Measurements from ENCODE around the gene LY9.

LY9 gene

DNA sequence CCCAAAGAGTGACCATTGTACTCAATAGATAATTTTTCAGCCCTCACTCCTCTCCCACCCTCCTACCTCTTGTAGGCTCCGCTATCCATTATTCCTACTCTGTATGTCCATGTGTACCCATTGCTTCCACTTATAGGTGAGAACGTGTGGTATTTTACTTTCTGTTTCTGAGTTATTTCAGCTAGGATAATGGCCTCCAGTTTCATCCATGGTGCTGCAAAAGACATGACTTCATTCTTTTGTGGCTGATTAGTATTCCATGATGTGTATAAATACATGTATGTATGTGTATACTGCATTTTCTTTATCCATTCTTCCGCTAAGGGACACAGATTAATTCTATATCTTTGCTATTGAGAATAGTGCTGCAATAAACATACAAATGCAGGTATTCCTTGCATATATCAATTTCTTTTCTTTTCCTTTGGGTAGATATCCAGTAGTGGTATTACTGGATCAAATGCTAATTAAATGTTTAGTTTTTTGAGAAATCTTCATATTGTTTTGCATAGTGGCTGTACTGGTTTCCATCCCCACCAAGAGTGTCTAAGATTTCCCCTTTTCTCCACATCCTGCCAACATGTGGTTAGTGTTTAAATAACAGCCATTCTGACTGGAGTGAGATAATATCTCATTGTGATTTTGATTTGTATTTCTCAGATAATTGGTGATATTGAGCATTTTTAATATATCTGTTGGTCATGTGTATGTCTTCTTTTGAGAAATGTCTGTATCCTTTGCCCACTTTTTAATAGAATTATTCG, 4.9 kb downstream of the LY9 start:
- DNase-seq (ENCODE audit: low read depth in 2 of 2) = no peak

DNA sequence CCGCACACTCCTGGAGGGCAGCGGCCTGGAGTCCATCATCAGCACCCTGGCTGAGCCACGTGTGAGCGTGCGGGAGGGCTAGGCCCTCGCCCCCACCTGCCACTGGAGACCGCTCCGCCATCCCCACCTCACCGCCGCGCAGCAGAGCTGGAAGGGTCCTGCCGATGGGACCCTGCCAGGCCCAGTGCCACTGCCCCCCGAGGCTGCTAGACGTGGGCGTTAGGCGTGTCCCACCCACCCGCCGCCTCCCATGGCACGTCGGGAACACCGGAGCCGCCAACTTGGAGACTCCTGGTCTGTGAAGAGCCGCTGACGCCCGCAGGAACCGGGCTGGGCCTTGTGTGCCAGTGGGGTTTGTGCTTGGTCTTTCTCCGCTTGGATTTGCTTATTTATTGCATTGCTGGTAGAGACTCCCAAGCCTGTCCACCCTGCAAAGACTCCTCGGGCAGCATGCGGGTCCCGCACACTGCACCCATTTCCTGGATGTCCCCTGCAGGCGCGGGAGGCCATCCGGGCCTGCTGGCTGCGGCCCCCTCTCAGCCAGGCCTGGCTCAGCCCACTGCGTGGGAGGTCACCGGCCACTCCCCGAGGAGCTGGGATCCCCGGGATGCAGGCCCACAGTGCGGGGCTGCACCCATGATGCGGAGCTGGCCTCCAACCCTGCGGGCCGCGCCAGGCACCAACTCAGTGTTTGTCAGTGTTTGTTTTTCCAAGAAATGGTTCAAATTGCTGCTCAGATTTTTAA, 6.0 kb downstream of the LY9 start:
- DNase-seq (ENCODE audit: low read depth in 2 of 2) = no peak

DNA sequence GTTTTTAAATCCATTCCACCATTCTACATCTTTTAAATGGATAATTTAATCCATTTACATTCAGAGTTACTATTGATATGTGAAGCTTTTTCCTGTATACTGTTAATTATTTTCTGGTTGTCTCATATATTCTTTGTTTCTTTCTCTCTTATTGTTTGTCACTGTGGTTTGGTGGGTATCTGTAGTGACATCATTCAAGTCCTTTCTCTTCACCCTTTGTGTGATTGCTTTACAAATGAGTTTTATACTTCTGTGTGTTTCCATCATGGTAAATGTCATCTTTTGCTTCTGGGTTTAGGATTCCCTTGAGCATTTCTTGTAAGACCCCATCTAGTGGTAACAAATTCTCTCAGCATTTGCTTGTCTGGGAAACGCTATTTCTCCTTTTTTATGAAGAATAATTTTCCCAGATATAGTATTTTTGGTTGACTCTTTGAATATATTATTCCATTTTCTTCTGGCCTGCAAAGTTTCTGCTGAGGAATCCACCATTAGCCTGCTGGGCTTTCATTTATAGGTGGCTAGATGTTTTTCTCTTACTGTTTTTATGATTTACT, 10.2 kb downstream of the LY9 start:
- DNase-seq (ENCODE audit: low read depth in 2 of 2) = no peak

DNA sequence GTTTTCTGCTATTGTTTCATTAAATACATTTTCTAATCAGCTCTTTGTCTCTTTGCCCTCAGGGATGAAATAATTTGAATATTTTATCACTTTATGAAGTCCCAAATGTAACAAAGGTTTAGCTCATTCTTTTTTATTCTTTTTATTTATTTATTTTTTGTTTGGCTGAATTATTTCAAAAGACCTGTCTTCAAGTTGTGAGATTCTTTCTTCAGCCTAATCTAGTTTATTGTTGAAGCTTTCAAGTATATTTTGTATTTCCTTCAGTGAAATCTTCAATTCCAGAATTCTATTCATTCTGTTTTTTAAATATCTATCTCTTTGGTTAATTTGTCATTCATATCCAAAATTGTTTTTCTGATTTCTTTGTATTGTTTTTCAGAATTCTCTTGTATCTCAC, 10.8 kb downstream of the LY9 start:
- DNase-seq (ENCODE audit: low read depth in 2 of 2) = no peak

DNA sequence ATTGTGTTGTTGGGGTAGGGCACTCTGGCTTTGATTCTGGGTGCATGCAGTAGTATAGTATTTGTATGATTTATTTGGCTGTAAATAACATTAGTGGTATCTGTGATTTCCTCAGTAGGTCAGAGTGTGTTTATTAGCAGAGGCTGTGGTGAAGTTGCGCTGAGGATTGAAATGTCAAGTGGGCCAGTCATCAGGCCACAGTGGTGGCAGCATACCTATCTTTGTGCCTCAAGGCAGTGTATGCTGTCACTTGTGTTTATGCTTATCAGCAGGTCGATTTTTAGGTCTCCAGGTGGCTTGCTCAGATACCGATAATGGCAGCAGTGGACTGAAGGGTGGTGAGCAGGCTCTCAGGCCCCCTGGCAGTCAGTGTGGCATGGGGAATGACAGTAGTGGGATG, 11.3 kb downstream of the LY9 start:
- DNase-seq (ENCODE audit: low read depth in 2 of 2) = no peak

DNA sequence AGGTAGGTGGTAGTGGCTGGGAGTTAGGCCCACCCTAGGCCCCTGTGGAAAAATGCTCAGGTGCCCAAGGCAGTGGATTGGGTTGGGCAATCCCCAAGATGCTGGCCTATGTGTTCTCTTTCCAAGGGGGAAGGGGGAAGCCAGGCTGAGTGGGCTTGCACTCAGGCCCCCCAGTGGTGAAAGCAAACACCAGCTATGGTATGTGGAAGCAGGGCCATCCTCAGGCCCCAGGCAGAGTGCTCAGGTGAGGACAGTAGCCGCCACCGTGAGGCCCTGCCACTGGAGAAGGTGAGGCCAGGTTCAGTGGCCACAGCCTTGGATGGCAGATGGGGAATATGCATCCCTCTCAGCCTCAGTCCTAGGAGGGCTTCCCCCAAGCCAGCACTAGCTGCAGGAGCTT, 11.8 kb downstream of the LY9 start:
- no peak for DNase-seq (ENCODE audit: low read depth in 2 of 2)

DNA sequence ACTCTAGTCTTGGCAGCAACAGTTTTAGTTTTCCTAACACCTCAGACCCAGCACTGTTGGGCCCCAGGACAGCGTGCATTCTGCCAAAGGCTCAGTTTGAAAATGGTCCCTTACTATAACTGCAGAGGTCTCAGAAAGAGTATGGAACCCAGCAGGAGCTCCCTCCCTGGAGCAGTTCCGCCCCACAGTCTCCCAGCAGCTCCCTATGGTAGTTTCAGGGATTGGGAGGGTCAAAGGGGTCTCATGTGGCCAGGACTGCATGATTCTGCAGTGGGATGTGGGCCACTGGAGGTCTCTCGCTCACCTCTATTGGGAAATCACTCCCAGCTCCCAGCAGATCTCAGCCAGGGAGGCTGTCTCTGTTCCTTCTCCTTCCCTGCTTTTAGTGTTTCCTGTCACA, 12.3 kb downstream of the LY9 start:
- no peak for DNase-seq (ENCODE audit: low read depth in 2 of 2)

DNA sequence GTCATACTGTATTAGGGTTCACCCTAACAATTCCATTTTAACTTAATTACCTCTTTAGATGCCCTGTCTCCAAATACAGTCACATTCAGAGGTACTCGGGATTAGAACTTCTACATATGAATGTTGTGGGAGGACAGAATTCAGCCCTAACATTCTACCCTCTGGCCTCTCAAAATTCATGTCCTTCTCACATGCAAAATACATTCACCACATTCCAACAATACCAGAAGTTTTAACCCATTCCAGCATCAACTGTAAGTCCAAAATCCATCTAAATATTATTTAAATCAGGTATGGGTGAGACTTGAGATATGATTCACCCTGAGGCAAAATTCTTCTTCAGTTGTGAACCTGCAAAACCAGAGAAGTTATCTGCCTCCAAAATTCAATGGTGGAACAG, 14.5 kb downstream of the LY9 start:
- DNase-seq (ENCODE audit: low read depth in 2 of 2) = no peak

DNA sequence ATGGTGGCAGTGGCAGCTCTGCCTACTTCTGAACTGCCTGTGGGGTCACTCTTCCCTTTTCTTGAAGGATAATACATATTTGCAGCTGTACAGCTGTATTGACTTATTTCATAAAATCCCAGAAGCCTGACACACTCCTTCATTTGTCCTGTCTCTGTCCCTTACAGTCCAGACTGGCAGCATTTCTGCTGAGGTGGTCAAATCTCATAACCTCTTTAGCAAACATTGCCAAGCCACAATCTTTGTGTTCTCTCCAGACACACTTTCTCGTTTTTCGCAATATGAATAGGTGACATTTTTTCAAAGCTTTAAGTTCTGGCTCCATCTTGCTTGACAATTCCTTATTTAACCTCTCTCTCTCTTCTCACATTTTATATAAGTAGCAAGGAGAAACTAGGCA, 15.2 kb downstream of the LY9 start:
- no peak for DNase-seq (ENCODE audit: low read depth in 2 of 2)

DNA sequence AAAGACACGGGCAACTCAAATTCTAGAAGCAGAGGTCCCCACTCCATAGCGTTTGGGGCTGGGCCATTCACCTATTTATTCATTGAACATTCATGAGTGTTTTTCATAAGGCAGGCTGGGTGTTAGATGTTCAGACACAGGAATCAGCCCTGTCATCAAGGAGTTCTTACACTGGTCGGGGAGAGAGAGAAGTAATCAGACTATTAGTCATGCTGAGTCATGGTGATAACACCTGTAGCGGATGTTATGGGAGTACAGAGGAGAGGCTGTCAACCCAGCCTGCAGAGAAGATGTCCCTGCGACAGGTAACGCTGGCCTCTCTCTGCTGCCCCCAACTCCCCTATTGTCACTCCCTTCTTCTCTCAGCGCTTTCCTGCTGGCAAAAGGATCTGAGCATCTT, 17.2 kb downstream of the LY9 start:
- no peak for DNase-seq (ENCODE audit: low read depth in 2 of 2)

DNA sequence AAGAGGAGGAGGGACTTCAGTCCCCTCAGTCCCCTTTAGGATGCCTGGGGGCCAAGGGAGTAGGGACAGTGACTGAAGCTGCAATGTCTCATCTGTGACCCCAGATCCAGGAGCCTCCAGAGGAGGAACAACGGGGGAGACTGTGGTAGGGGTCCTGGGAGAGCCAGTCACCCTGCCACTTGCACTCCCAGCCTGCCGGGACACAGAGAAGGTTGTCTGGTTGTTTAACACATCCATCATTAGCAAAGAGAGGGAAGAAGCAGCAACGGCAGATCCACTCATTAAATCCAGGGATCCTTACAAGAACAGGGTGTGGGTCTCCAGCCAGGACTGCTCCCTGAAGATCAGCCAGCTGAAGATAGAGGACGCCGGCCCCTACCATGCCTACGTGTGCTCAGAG, 18.3 kb downstream of the LY9 start:
- DNase-seq (ENCODE audit: low read depth in 2 of 2) = no peak

DNA sequence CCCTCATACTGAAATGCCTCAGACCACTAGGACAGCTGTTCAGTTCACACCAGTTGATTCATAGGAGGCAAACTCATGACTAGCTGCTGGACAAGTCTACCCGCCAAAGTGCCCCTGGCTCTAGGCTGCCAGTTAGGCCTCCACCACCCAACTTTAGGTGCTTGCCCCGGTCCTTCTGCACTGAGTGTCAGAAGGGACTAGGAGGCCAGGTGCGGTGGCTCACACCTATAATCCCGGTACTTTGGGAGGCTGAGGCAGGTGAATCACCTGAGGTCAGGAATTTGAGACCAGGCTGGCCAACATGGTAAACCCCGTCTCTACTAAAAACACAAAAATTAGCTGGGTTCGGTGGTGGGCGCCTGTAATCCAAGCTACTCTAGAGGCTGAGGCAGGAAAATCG, 18.9 kb downstream of the LY9 start:
- no peak for DNase-seq (ENCODE audit: low read depth in 2 of 2)

DNA sequence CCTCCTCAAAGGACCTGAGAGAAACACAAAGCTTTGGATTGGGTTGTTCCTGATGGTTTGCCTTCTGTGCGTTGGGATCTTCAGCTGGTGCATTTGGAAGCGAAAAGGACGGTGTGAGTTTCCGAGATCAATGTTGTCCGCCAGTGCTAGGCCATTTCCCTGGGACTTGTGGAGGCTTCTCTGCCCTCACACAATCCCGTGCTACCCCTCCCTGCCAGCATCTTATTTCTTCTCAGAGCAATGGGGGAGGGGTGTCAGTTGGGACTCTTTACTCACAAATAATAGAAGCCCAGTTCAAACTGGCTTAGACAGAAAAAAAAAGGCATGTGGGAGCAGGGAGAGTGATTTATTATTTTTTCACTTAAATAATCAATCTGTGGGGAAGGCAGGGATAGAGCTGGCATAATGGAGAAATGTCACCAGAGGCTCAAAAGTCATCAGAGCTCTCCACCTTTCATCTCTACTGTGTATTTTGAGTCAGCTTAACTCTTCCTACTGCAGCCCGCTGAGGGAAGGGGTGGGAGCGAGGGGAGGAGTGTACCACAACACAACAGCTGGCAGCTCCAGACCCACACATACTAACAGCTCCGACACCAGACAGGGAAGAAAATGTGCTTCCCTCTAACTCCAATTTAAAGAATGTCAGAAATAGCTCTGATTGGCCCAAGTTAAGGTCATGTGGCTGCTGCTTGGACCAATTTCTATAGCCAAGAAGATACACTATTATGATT, 22.4 kb downstream of the LY9 start:
- no peak for DNase-seq (ENCODE audit: low read depth in 2 of 2)

DNA sequence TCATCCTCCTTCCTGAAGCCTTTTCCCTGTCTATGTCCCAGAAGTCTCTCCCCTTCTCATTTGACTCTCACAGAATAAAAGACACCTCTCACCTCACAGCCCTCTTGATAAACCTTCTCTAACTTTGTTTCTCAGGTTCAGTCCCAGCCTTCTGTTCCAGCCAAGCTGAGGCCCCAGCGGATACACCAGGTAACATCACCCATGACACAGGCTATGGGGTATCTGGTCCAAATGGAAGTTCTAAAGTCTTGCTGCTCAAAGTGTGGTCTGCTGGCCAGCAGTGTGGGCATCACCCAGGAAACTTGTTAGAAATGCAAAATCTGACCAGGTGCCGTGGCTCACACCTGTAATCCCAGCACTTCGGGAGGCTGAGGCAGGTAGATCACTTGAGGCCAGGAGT, 23.2 kb downstream of the LY9 start:
- DNase-seq (ENCODE audit: low read depth in 2 of 2) = no peak

DNA sequence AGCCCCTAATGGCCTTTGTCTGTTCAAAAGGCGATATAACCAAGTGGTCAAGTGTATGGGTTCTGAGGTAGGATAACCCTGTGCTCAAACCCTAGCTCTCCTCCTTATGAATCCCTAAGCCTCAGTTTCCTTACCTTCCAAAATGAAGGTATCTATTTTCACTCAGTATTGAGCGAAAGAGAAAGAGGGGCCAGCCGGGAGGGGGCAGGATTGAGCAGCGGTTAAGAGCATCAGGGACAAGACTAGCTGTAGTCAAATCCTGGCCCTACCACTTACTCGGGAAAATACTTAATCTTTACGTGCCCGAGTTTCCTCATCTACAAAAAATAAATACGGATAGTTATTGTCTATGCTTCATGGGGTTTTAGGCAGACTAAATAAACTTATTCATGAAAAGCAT, 25.7 kb downstream of the LY9 start:
- DNase-seq (ENCODE audit: low read depth in 2 of 2) = no peak

DNA sequence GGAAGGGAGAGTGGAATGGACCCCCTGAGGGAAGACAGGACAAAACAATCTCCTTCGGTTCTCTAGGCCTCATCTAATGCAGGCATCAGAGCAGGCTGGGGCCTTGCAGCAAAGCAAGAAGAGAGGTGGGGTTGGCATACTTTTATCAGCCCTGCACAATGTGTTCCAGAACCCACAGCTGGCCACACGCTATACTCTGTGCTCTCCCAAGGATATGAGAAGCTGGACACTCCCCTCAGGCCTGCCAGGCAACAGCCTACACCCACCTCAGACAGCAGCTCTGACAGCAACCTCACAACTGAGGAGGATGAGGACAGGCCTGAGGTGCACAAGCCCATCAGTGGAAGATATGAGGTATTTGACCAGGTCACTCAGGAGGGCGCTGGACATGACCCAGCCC, 27.3 kb downstream of the LY9 start:
- DNase-seq (ENCODE audit: low read depth in 2 of 2) = no peak

DNA sequence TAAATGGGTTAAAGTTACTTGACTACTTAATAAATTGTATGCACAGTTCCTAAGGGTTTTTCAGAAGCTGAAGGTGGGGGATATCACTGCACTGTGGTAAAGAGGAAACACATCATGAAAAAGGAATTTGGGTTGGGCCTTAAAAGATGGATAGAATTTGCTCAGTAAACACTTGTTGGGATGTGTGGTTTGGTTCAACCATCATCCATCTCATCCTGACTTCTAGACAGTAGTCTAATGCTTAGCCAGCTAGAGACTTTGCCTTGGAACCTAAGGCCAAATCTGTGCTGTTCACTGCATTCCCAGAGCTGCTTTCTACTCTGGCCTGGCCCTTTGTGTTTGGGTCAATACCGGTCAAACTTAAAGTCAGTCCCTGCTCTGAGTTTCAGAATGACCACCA, 30.6 kb downstream of the LY9 start:
- no peak for DNase-seq (ENCODE audit: low read depth in 2 of 2)

DNA sequence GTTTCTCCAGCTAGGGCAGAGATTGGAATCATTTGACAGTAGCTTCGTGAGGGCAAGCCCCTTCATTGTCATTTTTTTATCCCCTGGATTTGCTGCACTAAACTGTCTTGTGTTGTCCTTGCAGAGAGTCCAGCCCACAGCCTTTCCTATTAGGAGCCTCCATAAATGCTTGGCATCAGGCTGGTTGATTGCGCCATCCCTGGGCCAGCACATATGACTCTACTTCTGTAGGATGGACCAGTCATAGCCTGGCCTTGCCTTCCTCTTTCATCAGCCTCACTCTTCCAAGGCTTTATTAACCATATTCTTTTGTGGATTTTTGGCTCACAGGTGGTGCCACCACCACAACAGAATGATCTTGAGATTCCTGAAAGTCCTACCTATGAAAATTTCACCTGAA, 31.4 kb downstream of the LY9 start:
- no peak for DNase-seq (ENCODE audit: low read depth in 2 of 2)

DNA sequence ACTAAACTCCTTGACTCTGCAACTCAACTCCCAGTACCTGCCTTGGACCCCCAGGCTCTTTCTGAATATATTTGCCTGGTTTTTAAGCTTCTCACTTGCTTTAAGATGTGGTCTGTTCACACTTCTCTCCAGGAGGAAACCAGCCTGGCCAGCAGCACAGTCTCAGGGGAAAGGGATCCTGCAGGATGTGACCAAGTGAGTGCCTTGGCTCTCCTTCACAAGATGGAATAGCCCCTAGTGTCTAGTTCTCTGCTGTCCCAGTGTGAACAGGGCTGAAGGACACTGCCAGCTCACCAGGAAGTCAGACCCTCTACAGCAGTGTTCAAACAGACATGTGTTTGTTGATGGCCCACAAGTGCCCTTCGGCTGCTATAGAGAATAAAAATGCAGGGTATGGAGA, 33.8 kb downstream of the LY9 start:
- no peak for DNase-seq (ENCODE audit: low read depth in 2 of 2)

DNA sequence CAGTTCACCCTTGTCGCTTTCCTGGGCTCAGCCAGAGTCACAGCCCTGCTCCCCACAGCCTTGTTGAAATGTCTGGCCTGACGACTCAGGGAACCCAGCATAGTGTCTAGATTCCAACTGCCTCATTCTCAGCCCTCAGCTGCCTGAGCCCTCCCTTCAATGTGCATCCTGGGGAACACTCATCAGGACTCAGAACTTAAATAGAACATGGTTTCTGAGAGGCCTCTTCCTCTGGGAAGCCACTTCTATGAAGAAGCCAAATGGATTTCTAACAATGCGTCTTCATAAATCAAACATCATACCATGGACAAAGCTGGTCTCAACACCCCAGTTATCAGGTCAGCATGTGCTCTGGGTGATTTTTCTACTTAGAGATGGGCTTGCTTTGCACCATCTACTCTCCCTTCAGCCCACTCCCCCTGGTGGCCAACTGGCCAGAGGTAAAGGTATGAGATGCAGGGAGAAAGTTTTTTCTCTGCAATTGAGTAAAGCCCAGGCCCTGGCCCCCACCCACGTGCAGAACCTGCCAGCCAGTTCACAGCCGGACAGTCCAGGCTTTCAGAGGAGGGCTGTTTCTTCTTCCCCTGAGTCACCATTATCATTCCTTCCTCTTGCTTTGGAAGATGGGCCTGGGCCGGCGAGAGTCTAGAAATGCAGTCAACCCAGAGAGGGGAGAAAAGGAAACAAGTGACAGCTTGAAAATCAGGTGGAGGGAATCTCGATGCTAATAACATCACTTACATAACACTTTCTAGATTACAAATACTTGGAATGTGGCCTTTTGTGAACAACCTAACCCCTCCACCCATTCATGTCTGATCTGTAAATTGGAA, 34.6 kb downstream of the LY9 start:
- peak; percentile 54 to 77 for DNase-seq (ENCODE audit: low read depth in 2 of 2)

DNA sequence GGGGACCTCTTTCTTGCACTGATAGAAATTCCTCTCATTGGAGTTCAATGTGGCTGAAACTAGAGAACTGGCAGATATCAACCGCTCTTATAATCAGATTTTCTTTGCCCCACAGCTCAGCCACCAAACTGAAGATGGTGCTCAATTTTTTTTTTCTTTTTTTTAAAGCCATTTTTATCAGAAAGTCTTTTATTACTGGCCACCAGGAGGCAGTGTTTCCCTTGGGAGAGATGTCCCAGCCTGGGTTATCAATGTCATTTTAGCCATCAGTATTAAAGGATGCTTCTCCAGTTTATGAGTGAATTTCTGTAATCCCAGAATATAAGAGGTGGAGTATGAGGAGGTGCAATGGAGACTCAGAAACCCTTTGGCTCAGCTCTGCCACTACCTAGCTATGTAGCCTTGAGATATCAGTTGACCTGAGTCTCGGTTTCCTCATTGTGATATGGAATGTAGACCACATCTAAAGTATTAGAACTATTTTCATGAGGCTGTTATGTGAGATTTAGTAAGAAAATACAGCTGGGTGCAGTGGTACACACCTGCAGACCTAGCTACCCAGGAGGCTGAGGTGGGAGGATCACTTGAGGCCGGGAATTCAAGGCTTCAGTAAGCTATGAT, 39.1 kb downstream of the LY9 start:
- DNase-seq (ENCODE audit: low read depth in 2 of 2) = peak in 1 of 2 donors; percentile 36
